HS-27A (cell line): Measurements from ENCODE around the gene CEP68.
"Not testable (repeated sequence)": the region's sequence is repeated elsewhere in the genome, so short reads cannot be mapped to it uniquely, and the experiment has no call there.

Source experiments
- DNase-seq: peaks from one replicate; pipeline ENCODE4 v3.0.0-alpha.2; 2012; ENCODE audit warnings: low read depth, missing footprints

The CEP68 gene

GRCh38 chr2:65030476-65031332 is 25.5 kb upstream of the CEP68 start:
- no peak for DNase-seq

DNA sequence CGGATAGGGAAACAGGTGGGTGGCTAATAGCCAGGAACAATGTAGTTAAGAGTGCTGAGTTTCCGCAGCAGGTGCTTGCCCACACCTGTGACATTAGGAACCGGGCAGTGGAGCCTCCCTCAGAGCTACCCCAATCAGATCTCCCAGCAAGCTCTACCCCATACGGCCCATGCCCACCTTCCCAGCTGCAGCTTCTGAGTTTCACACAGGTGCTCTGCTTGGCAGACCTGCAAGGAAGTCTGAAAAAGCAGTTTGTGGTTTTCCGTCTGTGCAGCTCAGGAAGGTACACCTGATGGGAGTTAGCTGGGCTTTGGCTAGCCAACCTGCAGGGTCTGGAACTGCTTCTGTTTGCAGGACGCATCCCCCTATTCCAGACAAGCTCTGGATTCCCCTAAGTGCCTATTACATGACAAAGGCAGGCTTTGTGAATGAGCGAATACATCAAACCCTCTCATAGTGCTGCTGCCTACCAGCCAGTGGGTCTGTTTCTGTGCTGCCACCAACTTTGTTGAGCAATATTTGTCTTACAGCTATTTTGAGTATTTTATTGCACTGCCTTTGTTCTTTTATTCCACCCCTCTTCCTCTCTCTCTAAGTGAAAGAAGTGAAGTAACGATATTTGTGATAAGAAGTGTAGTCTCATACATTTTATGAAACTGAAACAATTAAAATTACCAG is 24.7 kb upstream of the CEP68 start:
- no peak for DNase-seq

GRCh38 chr2:65032019-65032975 is 23.9 kb upstream of the CEP68 start:
- no peak for DNase-seq

GRCh38 chr2:65033178-65033577 is 23.0 kb upstream of the CEP68 start:
- no peak for DNase-seq

- DNase-seq = not testable (repeated sequence)
Measured at GRCh38 chr2:65033667-65034066, 22.5 kb upstream of the CEP68 start.

DNA sequence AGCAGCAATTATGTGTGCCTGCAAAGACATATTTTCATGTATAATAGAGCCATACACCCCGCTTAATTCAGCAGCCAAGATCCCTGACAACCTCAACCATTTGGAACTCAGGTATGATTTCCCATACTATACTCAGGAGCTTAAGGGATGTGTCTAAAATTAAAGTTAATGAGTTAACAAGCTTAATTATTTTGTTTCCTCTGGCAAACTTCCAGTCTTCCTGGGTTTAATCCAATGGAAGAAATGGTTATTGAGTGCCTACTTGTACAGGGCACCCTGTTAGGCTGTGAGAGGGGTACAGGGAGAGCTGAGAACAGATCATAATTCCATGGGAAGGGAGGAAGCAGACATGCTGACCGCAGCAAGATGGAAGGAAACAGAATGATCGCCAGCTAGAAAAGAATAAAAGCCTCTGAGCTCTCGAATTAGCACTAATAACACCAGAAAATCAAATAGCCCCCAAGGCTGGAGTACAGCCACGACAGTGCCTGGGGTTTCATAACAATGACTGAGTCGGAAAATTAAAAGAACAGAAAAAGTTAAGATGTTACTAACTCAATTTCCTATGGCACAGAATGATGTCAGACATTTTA is 20.8 kb upstream of the CEP68 start:
- no peak for DNase-seq

DNA sequence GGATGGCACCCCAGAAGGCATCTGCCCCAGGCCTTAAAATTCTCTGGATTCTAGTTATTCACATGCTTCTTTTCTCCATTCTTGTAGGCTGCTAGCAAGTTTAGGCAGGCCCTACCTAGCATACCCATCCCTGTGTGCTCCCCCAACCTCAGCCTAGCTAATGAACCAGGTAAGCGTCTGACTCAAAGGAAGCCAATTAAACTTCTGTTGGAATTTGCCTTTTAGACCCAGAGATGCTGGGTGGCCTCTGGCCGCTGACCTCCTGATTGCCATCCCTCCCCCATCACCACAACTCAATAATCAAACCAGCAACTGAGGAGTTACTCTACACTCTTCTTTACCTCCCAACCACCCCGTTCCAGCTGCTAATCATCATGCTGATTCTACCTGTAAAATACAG is 19.0 kb upstream of the CEP68 start:
- DNase-seq = no peak

GRCh38 chr2:65039640-65040039 is 16.6 kb upstream of the CEP68 start:
- no peak for DNase-seq

GRCh38 chr2:65040400-65041261 is 15.6 kb upstream of the CEP68 start:
- no peak for DNase-seq

GRCh38 chr2:65043001-65043400 is 13.2 kb upstream of the CEP68 start:
- DNase-seq = no peak

DNA sequence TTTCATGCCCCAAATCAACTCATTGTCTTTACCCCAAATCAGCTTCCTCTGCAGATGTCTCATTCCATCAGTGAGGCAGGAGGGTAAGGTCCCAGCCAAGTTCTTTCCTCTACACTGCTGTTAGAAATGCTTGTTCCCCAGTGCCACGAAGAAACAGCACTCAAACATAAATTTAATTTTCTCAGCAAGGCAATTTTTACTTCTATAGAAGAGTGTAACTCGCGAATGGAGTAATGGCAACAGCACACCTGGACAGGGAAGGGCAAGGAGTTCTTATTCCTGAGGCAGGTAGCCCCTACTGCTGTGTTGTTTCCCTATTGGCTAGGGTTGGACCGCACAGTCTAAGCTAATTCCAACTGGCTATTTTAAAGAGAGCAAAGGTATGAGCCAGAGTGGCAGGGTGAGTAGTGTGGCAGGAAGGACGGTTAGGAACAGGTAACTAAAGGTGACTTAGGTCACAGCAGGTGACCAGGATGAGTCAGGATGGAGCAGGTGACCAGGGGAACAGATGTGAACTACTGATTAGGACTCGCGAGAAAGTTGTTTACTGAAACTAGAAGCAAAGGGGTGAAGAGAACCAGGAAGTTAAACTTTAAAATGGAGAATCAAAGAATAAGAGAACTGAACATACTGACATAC is 12.0 kb upstream of the CEP68 start:
- no peak for DNase-seq

DNA sequence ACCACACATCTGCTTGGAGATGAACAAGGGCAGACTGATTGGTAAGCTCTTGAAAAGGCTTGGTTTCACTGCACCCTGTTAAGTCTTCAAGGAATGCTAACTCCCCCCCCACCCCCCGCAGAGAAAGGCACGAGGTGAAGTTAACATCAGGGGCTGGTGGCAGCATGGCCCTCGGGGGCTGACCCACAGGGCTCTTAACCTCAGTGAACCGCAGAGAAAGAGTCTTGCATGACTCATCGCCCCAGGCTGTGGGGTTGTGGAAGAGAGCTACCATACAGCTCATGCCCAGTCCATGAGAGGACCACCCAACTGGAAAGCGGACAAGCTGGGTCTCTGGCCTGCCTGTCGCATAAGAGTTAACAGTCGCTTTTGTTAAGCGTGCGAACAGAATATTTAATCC is 10.6 kb upstream of the CEP68 start:
- no peak for DNase-seq

GRCh38 chr2:65046633-65047407 is 9.4 kb upstream of the CEP68 start:
- DNase-seq = no peak

DNA sequence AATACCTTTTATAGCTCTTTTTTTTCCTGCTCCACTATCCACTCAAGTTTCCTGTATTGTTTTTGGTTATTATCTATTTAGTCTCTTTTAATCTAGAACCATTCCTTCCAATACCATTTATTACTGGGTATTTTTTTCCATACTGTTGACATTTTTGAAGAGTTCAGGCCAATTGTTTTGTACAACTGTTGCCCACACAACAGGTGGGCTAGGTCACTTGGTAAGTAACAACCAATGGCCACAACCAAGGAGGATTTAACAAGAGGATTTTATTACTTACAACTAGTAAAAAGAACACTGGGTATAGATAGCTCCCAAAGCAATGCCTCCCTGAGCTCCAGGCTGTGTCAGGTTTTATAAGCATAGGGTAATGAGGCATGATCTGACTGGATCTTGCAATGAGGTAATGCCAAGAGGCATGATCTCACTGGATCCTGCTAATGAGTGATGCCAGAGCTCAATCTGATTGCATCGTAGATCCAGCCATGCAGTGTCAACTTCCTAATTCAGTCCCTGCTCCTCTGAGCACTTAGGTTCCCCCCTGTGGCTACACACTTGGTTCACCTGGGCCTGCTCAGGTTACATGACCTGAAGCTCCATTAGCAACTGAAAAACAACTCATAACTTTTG is 7.1 kb upstream of the CEP68 start:
- DNase-seq = no peak

GRCh38 chr2:65050931-65051330 is 5.3 kb upstream of the CEP68 start:
- DNase-seq = no peak

DNA sequence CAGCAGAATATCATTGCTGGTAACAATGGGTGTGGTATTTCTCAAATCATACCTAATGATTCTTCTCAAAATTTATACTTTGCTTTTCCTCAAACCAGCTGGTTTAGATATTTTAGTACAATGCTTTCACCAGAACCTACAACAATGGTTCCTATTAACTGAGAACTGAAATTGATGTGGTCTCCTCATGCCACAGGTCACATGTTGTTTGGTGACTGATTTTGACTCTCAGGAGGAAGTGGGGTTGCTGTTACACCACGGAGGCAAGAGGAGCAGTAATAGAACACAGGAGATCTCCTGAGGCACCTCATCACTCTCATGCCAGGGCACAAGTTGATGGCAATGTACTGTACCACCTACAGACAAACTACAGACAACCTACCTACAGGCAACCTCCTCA is 3.0 kb upstream of the CEP68 start:
- no peak for DNase-seq

DNA sequence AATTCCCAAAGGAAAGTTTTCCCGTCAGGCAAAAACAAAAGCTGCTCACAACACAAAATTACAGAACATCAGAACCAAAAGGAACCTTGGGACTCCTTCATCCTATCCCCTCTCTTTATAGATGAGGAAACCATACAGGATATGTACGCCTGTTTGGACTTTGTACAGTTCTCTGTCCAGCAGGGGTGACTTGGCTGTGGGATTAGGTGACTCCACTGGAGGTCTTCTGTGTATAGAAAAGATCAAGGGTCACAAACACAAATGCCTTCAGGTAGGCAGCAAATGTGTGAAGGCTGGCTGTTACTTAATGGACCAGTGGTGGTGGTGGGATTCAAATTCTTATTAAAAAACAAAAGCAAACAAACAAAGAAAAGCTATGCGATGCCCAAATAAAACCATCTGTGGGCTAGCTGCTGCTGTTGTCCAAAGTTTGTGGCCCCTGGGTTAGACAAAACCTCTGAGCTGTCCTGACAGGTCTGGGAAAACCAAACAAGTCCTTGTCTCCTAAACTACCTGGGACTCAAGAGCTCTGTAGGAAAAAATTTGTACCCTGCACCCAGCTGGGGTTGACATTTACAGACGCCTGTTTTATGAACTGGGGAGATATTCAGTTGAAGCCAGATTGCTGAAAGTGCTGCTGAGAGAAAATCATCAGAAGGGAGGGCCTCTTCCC is 1.3 kb upstream of the CEP68 start:
- no peak for DNase-seq

- DNase-seq = no peak
Measured at GRCh38 chr2:65055422-65056214, 598 bp upstream of the CEP68 start.
